GM23338 (cell line): ENCODE data around the gene LRRC25. TPM values are rescaled to one million over a fixed set of nuclear protein-coding genes. Genes with fewer than 3 reads are reported as not detected.

Experiments
- ATAC-seq: fragments of 200-7000 bp; cut with Tn5 transposase; 3 replicates; pipeline ENCODE4 v1.9.1; 2020
- DNase-seq: peaks from one replicate; pipeline ENCODE4 v3.0.0-alpha.2; 2015; ENCODE audit warnings: low spot score
- H2AFZ ChIP-seq: fragments of 200-600 bp; sonication (generic); 2 replicates; pipeline ENCODE4 v1.8.0; 2016; ENCODE audit warnings: antibody characterized with exemption, mild to moderate bottlenecking, moderate library complexity
- H3F3A ChIP-seq: fragments of 200-600 bp; sonication (generic); replicated peaks from 2 replicates; pipeline ENCODE4 v1.8.0; 2017; ENCODE audit warnings: antibody characterized with exemption, mixed run types, low read depth
- H3K27ac ChIP-seq: fragments of 200-600 bp; sonication (generic); 2 replicates; pipeline ENCODE4 v1.6.1; 2016; ENCODE audit warnings: low read depth
- H3K27me3 ChIP-seq: fragments of 200-600 bp; sonication (generic); 2 replicates; pipeline ENCODE4 v1.8.0; 2016; ENCODE audit warnings: mild to moderate bottlenecking, mixed run types, moderate library complexity; ENCODE audit not compliant: insufficient read depth
- H3K36me3 ChIP-seq: fragments of 200-600 bp; sonication (generic); 2 replicates; pipeline ENCODE4 v1.8.0; 2016; ENCODE audit warnings: mild to moderate bottlenecking; ENCODE audit not compliant: insufficient read depth
- H3K4me1 ChIP-seq: fragments of 200-600 bp; sonication (generic); 2 replicates; pipeline ENCODE4 v1.8.0; 2016; ENCODE audit warnings: mild to moderate bottlenecking, moderate library complexity; ENCODE audit not compliant: insufficient read depth
- H3K4me2 ChIP-seq: fragments of 200-600 bp; sonication (generic); 2 replicates; pipeline ENCODE4 v1.7.1; 2017; ENCODE audit warnings: mixed run types
- H3K4me3 ChIP-seq: fragments of 200-600 bp; sonication (generic); 2 replicates; pipeline ENCODE4 v1.6.1; 2016; ENCODE audit warnings: mixed run types
- H3K79me2 ChIP-seq: fragments of 200-600 bp; sonication (generic); replicated peaks from 2 replicates; pipeline ENCODE4 v1.8.0; 2017; ENCODE audit warnings: mild to moderate bottlenecking; ENCODE audit not compliant: insufficient read depth
- H3K9me2 ChIP-seq: fragments of 200-600 bp; sonication (generic); 2 replicates; pipeline ENCODE4 v1.8.0; 2017; ENCODE audit not compliant: insufficient read depth
- H4K20me1 ChIP-seq: fragments of 200-600 bp; sonication (generic); replicated peaks from 2 replicates; pipeline ENCODE4 v1.8.0; 2017; ENCODE audit warnings: mild to moderate bottlenecking; ENCODE audit not compliant: insufficient read depth
- H3K27ac Mint-ChIP-seq: 2 replicates; pipeline ENCODE4 v1.8.0; 2020; ENCODE audit warnings: inconsistent platforms, mild to moderate bottlenecking, moderate library complexity, mixed read lengths
- H3K27me3 Mint-ChIP-seq: 3 replicates; pipeline ENCODE4 v1.8.0; 2022; ENCODE audit warnings: low read depth, mild to moderate bottlenecking, moderate library complexity, mixed read lengths, inconsistent platforms; ENCODE audit not compliant: insufficient read depth, poor library complexity
- H3K36me3 Mint-ChIP-seq: 3 replicates; pipeline ENCODE4 v1.8.0; 2021; ENCODE audit warnings: low read depth, mild to moderate bottlenecking, inconsistent platforms, moderate library complexity, mixed read lengths
- H3K4me1 Mint-ChIP-seq: 3 replicates; pipeline ENCODE4 v1.8.0; 2020; ENCODE audit warnings: mild to moderate bottlenecking, inconsistent platforms, mixed read lengths
- H3K4me3 Mint-ChIP-seq: 3 replicates; pipeline ENCODE4 v1.8.0; 2021; ENCODE audit warnings: moderate library complexity, mild to moderate bottlenecking, inconsistent platforms, mixed read lengths
- H3K9me3 Mint-ChIP-seq: 3 replicates; pipeline ENCODE4 v1.8.0; 2020; ENCODE audit warnings: moderate library complexity, mild to moderate bottlenecking, inconsistent platforms, mixed read lengths
- CREB1 ChIP-seq: fragments of 250-450 bp; sonication (Bioruptor Pico); IDR thresholded peaks from 2 replicates; pipeline ENCODE4 v1.5.0; 2020; ENCODE audit warnings: low read depth, mild to moderate bottlenecking, moderate library complexity
- EZH2phosphoT487 ChIP-seq: fragments of 200-600 bp; sonication (generic); IDR thresholded peaks from one replicate; pipeline ENCODE4 v1.8.1; 2018; ENCODE audit warnings: antibody characterized with exemption; ENCODE audit not compliant: unreplicated experiment
- NANOG ChIP-seq: IDR thresholded peaks from 2 replicates; pipeline ENCODE4 v1.6.1; 2016; ENCODE audit warnings: antibody characterized with exemption, borderline replicate concordance
- POLR2AphosphoS5 ChIP-seq: IDR thresholded peaks from 2 replicates; pipeline ENCODE4 v1.6.1; 2016; ENCODE audit warnings: antibody characterized with exemption, low read depth
- STAT1 ChIP-seq: IDR thresholded peaks from one replicate; pipeline ENCODE4 v1.6.1; 2016; ENCODE audit warnings: antibody characterized with exemption; ENCODE audit not compliant: unreplicated experiment
- polyA plus RNA-seq: library from polyadenylated mRNA; unstranded; fragments of >200 nt; fragmentation: Nextera tagmentation; extraction: Ambion mirVana; gene quantifications from 2 replicates; pipeline ENCODE4 v1.2.1, GENCODE V29; 2016
- total RNA-seq: library from RNA; depleted of rRNA; stranded (reverse); fragments of >200 nt; shearing (Covaris generic); gene quantifications from 2 replicates; pipeline ENCODE4 v1.2.3, GENCODE V29; 2014
- TF ChIP-seq, protein P1 (sequence below), 2 experiments: fragments of 200-600 bp in 1 of 2; sonication (generic) in 1 of 2; conservative IDR thresholded peaks; 2 replicates each; pipeline versions ENCODE4 v1.5.1 to v1.6.1; 2016 to 2017; ENCODE audit warnings: antibody characterized with exemption in 2 of 2, low read depth in 2 of 2, mild to moderate bottlenecking in 2 of 2, moderate library complexity in 1 of 2
- TF ChIP-seq, protein P2 (sequence below): IDR thresholded peaks from one replicate; pipeline ENCODE4 v1.6.1; 2018; ENCODE audit warnings: antibody characterized with exemption; ENCODE audit not compliant: unreplicated experiment
- TF ChIP-seq, protein P3 (sequence below): IDR thresholded peaks from 2 replicates; pipeline ENCODE4 v1.6.1; 2016; ENCODE audit warnings: antibody characterized with exemption

Gene LRRC25
- total and polyA plus RNA-seq, 2 experiments from 2014 or later, result 0.17 to 0.24 TPM

DNA sequence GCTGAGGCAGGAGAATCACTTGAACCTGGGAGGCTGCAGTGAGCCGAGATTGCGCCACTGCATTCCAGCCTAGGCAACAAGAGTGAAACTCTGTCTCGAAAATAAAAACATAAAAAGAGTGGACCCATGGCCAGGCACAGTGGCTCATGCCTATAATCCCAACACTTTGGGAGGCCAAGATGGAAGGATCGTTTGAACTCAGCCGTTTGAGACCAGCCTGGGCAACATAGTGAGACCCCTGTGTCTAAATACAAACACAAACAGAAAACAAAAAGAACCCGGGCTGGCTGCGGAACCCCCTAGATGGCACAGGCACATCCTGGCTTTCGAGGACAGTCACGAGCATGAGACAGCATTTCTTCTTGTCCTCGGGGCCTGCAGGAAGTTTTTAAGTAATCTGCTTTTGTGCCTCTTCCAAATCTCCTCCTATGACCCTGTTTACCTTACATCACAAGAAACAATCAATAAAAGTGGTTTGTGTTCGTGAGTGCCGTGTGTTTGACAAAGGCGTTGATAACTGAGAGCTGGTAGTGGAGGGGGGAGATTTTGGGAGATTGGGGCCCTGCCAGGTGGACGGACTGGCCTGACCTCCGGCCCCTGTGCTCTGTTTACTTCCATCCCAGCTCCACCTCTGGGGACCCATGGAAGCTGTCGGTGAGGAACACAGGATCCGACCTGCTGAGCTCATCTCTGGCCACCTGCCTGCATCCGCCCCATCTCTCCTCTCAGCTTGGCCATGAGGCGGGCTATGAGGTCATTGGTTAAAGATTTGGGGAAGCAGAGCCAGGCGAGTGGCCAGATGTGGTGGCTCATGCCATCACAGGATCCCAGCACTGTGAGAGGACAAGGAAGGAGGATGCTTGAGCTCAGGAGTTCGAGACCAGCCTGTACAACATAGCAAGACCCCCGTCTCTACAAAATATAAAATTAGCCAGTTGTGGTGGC lies 17.3 kb downstream of the LRRC25 start:
- peaks cover 9% of the 10 kb centered on the region for H3K4me1 Mint-ChIP-seq
- H3K27me3 Mint-ChIP-seq, result peaks cover 6% of the 10 kb centered on the region
- no peaks in the 10 kb centered on the region for H3K79me2 ChIP-seq
- H3K36me3 ChIP-seq, result no peaks in the 10 kb centered on the region
- H3K27ac ChIP-seq, result 0 out of 2 replicates have a peak overlapping the region, but pooled peaks have one; percentile 76
- no peaks in the 10 kb centered on the region for H3K9me2 ChIP-seq
- peaks cover 3% of the 10 kb centered on the region; the same call in 1 of the 3 replicates for H3K36me3 Mint-ChIP-seq
- H3K4me1 ChIP-seq, result no peaks in the 10 kb centered on the region; the same call in 1 of the 2 replicates
- DNase-seq, result peak; percentile 57
- peak overlapping the region; percentile 75 for H3K27ac Mint-ChIP-seq
- TF ChIP-seq CREB1 (CRISPR knock-in tag), result peak; percentile 32; the same call in 1 of the 2 replicates
- TF ChIP-seq, protein P1, sequence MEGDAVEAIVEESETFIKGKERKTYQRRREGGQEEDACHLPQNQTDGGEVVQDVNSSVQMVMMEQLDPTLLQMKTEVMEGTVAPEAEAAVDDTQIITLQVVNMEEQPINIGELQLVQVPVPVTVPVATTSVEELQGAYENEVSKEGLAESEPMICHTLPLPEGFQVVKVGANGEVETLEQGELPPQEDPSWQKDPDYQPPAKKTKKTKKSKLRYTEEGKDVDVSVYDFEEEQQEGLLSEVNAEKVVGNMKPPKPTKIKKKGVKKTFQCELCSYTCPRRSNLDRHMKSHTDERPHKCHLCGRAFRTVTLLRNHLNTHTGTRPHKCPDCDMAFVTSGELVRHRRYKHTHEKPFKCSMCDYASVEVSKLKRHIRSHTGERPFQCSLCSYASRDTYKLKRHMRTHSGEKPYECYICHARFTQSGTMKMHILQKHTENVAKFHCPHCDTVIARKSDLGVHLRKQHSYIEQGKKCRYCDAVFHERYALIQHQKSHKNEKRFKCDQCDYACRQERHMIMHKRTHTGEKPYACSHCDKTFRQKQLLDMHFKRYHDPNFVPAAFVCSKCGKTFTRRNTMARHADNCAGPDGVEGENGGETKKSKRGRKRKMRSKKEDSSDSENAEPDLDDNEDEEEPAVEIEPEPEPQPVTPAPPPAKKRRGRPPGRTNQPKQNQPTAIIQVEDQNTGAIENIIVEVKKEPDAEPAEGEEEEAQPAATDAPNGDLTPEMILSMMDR (conservative IDR thresholded peaks at IDR 0.05; ENCODE audit: low read depth in 2 of 2), result no peak
- no peaks in the 10 kb centered on the region for H3K27me3 ChIP-seq
- peaks cover 17% of the 10 kb centered on the region for H3F3A ChIP-seq
- H3K9me3 Mint-ChIP-seq, result peaks cover 6% of the 10 kb centered on the region; the same call in 1 of the 3 replicates
- H3K4me3 ChIP-seq, result no peak overlapping the region
- H3K4me2 ChIP-seq, result no peak overlapping the region
- ATAC-seq, result peak; percentile 74
- peak overlapping the region; percentile 90; the same call in 1 of the 2 replicates for H2AFZ ChIP-seq
- no peak overlapping the region for H3K4me3 Mint-ChIP-seq
- no peaks in the 10 kb centered on the region for H4K20me1 ChIP-seq

DNA sequence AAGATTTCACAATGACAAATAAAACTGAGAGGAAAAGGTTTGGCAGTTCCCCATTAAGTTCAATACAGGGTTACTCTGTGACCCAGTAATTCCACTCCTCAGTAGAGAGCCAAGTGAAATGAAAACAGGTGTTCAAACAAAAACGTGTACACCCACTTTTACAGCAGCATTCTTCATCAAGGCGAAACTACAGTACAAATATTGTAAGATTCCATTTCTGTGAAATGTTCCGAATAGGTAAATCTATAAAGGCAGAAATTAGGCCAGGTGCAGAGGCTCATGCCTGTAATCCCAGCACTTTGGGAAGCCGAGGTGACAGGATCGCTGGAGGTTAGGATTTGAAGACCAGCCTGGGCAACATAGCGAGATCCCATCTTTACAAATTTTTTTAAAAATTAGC lies 20.4 kb downstream of the LRRC25 start:
- Mint-ChIP-seq H3K27ac (no peak overlapping the region), H3K27me3 (peaks cover 1% of the 10 kb centered on the region), H3K4me3 (no peak overlapping the region), H3K4me1 (peaks cover 17% of the 10 kb centered on the region), H3K9me3 (peaks cover 6% of the 10 kb centered on the region; the same call in 2 of the 3 replicates), H3K36me3 (peaks cover 3% of the 10 kb centered on the region; the same call in 2 of the 3 replicates)
- Histone ChIP-seq H3K4me2 (no peak overlapping the region), H3K36me3 (no peaks in the 10 kb centered on the region), H3K27ac (no peak overlapping the region; the same call in 1 of the 2 replicates), H3K27me3 (no peaks in the 10 kb centered on the region), H3K9me2 (no peaks in the 10 kb centered on the region), H3K4me3 (no peak overlapping the region), H3K79me2 (no peaks in the 10 kb centered on the region), H3F3A (0 out of 2 replicates have a peak, but pooled peaks cover 21% of the 10 kb centered on the region), H3K4me1 (peaks cover 16% of the 10 kb centered on the region), H4K20me1 (no peaks in the 10 kb centered on the region), H2AFZ (no peak overlapping the region)
- no peak for ATAC-seq
- DNase-seq, result no peak
- no peak for TF ChIP-seq STAT1
- TF ChIP-seq NANOG, result no peak
- no peak for TF ChIP-seq POLR2AphosphoS5
- TF ChIP-seq, protein P2, sequence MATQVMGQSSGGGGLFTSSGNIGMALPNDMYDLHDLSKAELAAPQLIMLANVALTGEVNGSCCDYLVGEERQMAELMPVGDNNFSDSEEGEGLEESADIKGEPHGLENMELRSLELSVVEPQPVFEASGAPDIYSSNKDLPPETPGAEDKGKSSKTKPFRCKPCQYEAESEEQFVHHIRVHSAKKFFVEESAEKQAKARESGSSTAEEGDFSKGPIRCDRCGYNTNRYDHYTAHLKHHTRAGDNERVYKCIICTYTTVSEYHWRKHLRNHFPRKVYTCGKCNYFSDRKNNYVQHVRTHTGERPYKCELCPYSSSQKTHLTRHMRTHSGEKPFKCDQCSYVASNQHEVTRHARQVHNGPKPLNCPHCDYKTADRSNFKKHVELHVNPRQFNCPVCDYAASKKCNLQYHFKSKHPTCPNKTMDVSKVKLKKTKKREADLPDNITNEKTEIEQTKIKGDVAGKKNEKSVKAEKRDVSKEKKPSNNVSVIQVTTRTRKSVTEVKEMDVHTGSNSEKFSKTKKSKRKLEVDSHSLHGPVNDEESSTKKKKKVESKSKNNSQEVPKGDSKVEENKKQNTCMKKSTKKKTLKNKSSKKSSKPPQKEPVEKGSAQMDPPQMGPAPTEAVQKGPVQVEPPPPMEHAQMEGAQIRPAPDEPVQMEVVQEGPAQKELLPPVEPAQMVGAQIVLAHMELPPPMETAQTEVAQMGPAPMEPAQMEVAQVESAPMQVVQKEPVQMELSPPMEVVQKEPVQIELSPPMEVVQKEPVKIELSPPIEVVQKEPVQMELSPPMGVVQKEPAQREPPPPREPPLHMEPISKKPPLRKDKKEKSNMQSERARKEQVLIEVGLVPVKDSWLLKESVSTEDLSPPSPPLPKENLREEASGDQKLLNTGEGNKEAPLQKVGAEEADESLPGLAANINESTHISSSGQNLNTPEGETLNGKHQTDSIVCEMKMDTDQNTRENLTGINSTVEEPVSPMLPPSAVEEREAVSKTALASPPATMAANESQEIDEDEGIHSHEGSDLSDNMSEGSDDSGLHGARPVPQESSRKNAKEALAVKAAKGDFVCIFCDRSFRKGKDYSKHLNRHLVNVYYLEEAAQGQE, result no peak
- TF ChIP-seq, protein P3, sequence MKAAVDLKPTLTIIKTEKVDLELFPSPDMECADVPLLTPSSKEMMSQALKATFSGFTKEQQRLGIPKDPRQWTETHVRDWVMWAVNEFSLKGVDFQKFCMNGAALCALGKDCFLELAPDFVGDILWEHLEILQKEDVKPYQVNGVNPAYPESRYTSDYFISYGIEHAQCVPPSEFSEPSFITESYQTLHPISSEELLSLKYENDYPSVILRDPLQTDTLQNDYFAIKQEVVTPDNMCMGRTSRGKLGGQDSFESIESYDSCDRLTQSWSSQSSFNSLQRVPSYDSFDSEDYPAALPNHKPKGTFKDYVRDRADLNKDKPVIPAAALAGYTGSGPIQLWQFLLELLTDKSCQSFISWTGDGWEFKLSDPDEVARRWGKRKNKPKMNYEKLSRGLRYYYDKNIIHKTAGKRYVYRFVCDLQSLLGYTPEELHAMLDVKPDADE, result no peak
- TF ChIP-seq EZH2phosphoT487, result no peak
